ENCODE results near the gene PDE9A.
"Not testable (repeated sequence)": the region's sequence is repeated elsewhere in the genome, so short reads cannot be mapped to it uniquely, and the experiment has no call there.

PDE9A gene

GRCh38 chr21:42624095-42624790, 29.2 kb upstream of the PDE9A start:
- no peak for DNase-seq (ENCODE audit: low read depth in 2 of 2, low spot score in 1 of 2)

GRCh38 chr21:42624936-42625335, 28.5 kb upstream of the PDE9A start:
- DNase-seq (ENCODE audit: low read depth in 2 of 2, low spot score in 1 of 2), result no peak

DNA sequence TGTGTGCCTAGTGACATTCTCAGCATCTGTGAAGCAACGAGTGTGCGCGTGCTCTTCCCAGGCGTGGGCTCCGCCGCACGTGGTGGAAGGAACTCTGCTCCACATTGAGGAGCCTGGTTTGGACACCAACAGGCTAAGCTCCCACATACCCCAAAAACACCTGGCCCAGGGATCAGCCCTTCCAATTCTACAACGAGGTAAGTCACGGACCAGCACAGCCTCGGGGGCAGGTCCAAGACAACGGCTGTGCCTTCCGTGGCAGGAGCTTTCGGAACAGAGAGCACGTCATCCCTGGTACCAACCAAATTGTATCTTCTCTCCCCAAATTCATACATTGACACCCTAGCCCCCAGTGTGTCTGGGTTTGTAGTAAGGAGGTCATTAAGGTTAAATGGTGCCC, 27.2 kb upstream of the PDE9A start:
- no peak for DNase-seq (ENCODE audit: low read depth in 2 of 2, low spot score in 1 of 2)

- DNase-seq (ENCODE audit: low read depth in 2 of 2, low spot score in 1 of 2), result no peak
These were observed 25.7 kb upstream of the PDE9A start for GRCh38 chr21:42627527-42628289.

DNA sequence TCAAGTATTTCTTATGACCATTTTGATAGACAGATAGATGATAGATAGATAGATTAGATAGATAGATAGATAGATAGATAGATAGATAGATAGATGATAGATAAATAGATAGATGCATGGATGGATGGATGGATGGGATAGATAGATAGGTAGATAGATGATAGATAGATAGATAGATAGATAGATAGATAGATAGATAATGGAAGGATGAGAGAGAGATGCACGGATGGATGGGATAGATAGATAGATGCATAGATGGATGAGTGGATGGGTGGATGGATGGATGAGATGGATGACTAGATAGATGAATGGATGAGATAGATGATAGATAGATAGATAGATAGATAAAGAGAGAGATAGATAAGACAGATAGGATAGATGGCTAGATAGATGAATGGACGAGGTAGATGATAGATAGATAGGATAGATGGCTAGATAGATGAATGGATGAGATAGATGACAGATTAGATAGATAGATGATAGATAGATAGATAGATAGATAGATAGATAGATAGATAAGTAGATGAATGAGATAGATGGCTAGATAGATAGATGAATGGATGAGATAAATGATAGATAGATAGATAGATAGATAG, 24.9 kb upstream of the PDE9A start:
- DNase-seq (ENCODE audit: low read depth in 2 of 2, low spot score in 1 of 2), result not testable (repeated sequence)

DNA sequence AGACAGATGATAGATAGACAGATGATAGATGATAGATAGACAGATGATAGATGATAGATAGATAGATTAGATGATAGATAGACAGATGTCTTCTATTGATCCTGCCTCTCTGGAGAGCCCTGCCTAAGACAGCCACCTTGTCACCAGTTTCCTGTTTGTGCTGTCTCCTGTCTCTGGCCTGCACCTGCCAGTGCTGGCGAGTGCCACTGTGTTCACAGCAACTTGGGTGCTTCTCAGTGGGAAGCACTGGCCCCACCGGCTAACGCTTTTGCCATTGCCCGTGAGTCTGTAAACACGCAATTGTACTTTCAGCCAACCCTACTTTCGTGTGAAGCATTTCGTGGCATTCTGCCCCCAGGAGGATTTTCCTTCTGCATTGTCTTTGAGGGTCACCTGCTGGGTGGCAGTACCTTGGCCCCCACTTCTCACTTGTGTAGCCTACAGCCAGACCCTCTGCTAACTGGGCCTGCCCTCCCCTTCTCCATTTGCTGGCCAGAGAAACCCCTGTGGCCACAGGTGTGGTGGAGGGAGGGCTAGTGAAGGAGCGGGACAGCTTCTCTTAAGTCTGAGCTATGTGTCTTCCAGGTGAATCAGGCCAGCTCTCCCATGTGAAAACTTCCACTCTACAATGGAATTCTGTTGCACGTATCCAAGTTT, 23.4 kb upstream of the PDE9A start:
- DNase-seq (ENCODE audit: low read depth in 2 of 2, low spot score in 1 of 2), result no peak

DNA sequence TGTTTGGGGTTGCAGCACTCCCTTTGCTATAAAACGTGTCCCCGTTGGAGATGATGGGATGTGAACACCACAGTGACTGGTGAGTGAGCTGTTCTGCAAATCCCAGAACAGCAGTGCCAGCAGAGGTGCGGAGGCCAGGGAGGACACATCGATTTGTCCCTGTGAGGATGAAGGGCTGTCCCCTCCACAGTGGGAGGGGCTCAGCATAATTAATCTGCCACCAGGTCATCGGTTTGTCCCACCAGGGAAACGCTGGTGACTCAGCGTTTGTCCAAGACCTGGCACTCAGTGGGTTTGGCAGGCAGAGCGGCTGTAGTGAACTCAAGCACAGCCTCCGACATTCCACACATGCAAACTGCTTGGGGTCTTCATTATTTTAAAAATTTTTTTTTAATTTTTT, 22.8 kb upstream of the PDE9A start:
- DNase-seq (ENCODE audit: low read depth in 2 of 2, low spot score in 1 of 2), result no peak

- no peak for DNase-seq (ENCODE audit: low read depth in 2 of 2, low spot score in 1 of 2)
These were observed 22.3 kb upstream of the PDE9A start for GRCh38 chr21:42631142-42631541.

- DNase-seq (ENCODE audit: low read depth in 2 of 2, low spot score in 1 of 2), result no peak
These were observed 21.1 kb upstream of the PDE9A start for GRCh38 chr21:42632336-42632751.

DNA sequence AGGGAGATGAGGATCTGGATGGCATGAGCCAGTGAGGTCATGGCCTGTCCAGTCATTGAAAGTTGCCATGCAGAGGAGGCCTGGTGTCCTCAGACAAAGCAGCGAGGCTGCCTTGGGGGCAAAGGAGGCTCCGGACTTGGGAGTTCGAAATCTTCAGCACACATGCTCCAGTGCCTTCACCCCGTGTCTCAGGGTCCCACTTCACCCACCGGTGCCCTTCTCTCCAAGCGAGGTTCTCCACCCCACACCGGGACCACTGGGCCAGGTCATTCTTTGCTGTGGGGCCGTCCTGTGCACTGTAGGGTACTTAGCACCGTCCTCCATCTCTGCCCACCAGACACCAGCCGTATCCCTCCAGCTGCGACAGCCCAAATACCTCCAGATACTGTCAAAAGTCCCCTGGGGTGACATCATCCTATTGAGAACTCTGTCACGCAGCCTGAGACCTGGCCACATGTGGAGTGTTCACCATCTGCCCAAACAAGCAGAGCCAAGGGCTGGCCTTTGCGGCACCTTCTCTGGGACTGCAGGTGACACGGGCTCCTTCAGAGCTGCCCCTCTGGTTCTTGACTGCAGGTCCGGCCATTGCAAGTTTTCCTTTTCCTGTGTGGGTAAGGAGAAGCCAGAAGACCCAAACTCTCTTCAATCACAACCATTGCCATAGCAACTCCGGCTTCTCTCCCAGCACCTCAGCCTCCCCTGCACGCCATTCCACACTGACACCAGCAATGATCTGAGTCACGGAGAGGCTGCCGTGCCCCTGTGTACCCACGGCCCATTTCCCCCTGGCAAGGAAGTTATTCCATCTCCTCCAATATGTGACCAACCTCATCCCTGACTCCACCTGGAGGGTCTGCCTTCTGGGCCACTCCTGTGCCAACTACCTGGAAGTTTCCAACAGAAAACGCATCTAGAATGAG, 20.4 kb upstream of the PDE9A start:
- DNase-seq (ENCODE audit: low read depth in 2 of 2, low spot score in 1 of 2), result no peak

DNA sequence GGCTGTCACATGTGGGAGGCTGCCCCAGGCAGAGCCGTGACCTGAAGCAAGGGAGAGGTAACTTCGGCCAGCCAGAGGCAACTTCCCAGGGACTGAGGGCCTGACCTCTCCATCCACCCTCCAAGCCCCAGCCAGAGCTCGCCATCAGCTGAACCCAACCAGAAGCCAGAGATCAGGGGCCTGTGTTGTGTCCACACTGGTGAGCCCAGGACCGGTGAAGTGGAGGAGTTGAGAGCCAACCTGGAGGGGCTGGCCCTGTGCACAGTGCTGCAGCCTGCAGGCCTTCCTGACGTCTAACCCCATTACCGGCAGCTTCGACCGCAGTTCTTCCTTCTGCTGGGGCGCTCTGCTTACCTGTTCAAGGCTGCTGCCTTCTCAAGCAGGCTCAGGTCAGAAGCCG, 19.6 kb upstream of the PDE9A start:
- DNase-seq (ENCODE audit: low read depth in 2 of 2, low spot score in 1 of 2), result no peak

GRCh38 chr21:42635848-42636519, 17.4 kb upstream of the PDE9A start:
- no peak for DNase-seq (ENCODE audit: low read depth in 2 of 2, low spot score in 1 of 2)

- DNase-seq (ENCODE audit: low read depth in 2 of 2, low spot score in 1 of 2), result no peak
These were observed 16.7 kb upstream of the PDE9A start for GRCh38 chr21:42636520-42637266.

DNA sequence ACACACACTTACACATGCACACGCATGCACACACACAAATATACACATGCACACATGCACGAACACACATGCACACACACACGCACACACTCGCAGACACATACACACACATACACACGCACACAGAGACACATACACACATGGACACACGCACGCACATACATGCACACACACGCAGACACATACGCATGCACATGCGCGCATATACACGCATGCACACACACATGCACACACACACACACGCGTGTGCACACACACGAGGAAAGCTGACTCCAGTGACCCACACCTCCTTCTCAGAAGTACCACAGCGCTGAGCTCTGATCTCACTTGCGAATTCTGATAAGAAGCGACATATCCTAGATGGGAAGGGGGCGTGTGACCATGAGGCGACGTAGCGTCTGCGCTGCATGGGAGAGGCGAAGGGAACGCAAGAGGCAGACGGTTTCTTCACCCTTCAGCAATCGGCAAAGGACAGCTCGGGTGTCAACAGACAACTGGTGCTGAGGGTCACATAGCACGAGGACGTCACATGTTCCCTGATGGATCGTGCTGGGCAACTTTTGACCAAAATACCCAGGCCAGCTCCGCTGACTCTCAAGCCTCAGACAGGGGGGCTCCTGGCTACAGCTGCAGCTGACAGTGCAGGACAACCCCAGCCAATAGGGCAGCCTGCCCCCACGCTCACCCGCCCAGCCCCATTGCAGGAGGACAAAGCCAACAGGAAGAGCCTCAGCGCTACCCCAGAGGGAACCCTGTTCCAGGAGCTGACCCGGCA, 16.0 kb upstream of the PDE9A start:
- no peak for DNase-seq (ENCODE audit: low read depth in 2 of 2, low spot score in 1 of 2)

DNA sequence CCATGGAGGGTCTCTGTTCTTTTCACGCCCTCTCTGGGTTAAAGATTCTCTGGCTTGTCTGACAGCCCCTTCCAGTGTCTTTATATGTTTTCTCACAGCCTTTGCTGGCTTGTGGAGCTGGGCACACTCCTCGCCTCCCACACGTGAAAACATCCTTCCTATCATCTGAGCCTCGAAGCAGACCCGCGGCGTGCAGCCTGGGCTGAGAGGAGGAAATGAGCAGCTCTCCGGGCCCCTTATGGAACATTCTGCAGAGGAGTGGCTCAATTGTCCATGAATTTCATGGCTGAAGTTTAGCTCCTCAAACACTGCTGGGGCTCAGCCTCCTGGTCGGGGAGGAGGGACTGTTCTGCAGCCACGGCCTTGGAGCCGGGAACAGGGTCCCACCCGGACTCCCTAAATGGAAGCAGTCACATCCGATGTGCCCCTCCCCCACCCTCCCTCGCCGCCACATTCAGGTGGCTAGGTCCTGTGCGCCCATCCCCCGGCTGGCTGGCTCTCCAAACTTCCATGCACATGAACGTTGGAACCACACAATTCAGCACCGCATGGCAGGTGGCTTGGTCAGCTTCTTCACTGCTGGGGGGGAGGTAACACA, 15.1 kb upstream of the PDE9A start:
- no peak for DNase-seq (ENCODE audit: low read depth in 2 of 2, low spot score in 1 of 2)

DNA sequence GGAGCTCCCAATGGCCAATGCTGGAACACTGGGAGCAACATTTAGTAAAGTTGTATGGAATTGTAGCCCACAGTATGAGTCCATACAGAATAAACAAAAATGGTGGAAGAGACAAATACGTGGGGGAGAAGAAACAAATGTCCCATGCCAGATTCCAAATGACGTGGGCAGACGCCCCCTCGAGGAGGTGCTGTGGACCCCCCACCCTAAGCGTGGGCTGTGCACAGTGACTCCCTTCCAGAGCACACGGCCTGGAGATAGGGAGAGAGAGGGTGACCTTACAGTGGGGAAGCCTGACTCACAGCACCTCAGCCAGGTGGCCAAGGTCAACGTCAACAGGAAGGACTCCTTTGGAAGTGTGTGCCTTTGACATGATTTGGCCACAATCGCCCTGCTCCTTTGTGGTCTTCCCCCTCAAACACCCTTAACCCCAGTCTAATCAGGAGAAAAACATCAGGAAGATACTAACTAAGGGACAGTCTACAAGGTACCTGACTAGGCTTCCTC, 13.7 kb upstream of the PDE9A start:
- DNase-seq (ENCODE audit: low read depth in 2 of 2, low spot score in 1 of 2), result no peak

- DNase-seq (ENCODE audit: low read depth in 2 of 2, low spot score in 1 of 2), result no peak
These were observed 12.9 kb upstream of the PDE9A start for GRCh38 chr21:42640486-42640885.

Data from stimulated activated CD8-positive, alpha-beta memory T cell treated with anti-CD3 and anti-CD28 coated beads, Interleukin-4, amount 100 ng/mL, for 1 hour (primary cell).